Activated naive CD4-positive, alpha-beta T cell treated with anti-CD3 and anti-CD28 coated beads for 36 hours (primary cell): ENCODE measurements around the gene CFAP45. TPM values are rescaled to one million over a fixed set of nuclear protein-coding genes. Genes with fewer than 3 reads are reported as not detected.
A peak's percentile ranks its signal among the peaks of the same experiment; 100 is the strongest.

Source experiments
- CTCF ChIA-PET: fragments of 350-600 bp; sonication (Branson Sonifier 250); formaldehyde crosslinking; loops from one replicate; lab custom pipeline; 2021; ENCODE audit warnings: antibody characterized with exemption; lab: Charles Lee
- DNase-seq: peaks from one replicate; pipeline ENCODE4 v3.0.0-alpha.2; 2020
- H3K27ac Mint-ChIP-seq: one replicate; pipeline ENCODE4 v1.8.0; 2021; ENCODE audit warnings: mild to moderate bottlenecking, mixed read lengths
- H3K27me3 Mint-ChIP-seq: one replicate; pipeline ENCODE4 v1.8.0; 2021; ENCODE audit warnings: low read depth, mixed read lengths
- H3K36me3 Mint-ChIP-seq: one replicate; pipeline ENCODE4 v1.8.0; 2021; ENCODE audit warnings: low read depth, mixed read lengths
- H3K4me1 Mint-ChIP-seq: one replicate; pipeline ENCODE4 v1.8.0; 2021; ENCODE audit warnings: low read depth, mixed read lengths
- H3K4me3 Mint-ChIP-seq: one replicate; pipeline ENCODE4 v1.8.0; 2021; ENCODE audit warnings: mild to moderate bottlenecking, moderate library complexity, mixed read lengths
- H3K9me3 Mint-ChIP-seq: one replicate; pipeline ENCODE4 v1.8.0; 2021; ENCODE audit warnings: mixed read lengths
- intact Hi-C: fragments of 100-400 bp; cut with micrococcal nuclease; formaldehyde crosslinking; loops from one replicate; pipeline ENCODE4 v1.15.1; 2023
- total RNA-seq, 2 experiments: library from RNA; stranded (reverse); gene quantifications; one replicate each; pipeline ENCODE4 v1.2.3, GENCODE V29; 2021

Gene CFAP45
- total RNA-seq, 2 experiments from 2014 or later = 2.1 to 2.6 TPM

GRCh38 chr1:159851407-159851806, 48.6 kb downstream of the CFAP45 start:
- peaks cover 10% of the 10 kb centered on the region for H3K4me1 Mint-ChIP-seq
- intact Hi-C loops = no loop called here
- no peak overlapping the region for H3K27ac Mint-ChIP-seq
- DNase-seq = no peak
- H3K9me3 Mint-ChIP-seq = no peaks in the 10 kb centered on the region
- no peaks in the 10 kb centered on the region for H3K36me3 Mint-ChIP-seq
- no peaks in the 10 kb centered on the region for H3K27me3 Mint-ChIP-seq
- H3K4me3 Mint-ChIP-seq = no peak overlapping the region
- CTCF ChIA-PET = interaction anchor here (0.9 to 1.9 kb wide), 5 partner anchors 26 to 156 kb away, joined by 3 to 6 read pairs (median 3); partner anchors contain the start of gene DUSP23

- Mint-ChIP-seq H3K9me3 (no peaks in the 10 kb centered on the region), H3K36me3 (no peaks in the 10 kb centered on the region), H3K4me1 (peaks cover 7% of the 10 kb centered on the region), H3K4me3 (no peak overlapping the region), H3K27me3 (no peaks in the 10 kb centered on the region), H3K27ac (no peak overlapping the region)
- no peak for DNase-seq
- CTCF ChIA-PET = interaction anchor here (0.7 to 1.3 kb wide), 2 partner anchors 9 to 22 kb away, joined by 3 to 4 read pairs; no protein-coding TSS in a partner anchor
- intact Hi-C loops = no loop called here
Measured at GRCh38 chr1:159849626-159850366, 50.2 kb downstream of the CFAP45 start.

GRCh38 chr1:159848326-159848725, 51.6 kb downstream of the CFAP45 start:
- Mint-ChIP-seq H3K4me1 (peaks cover 2% of the 10 kb centered on the region), H3K27ac (no peak overlapping the region), H3K9me3 (no peaks in the 10 kb centered on the region), H3K27me3 (no peaks in the 10 kb centered on the region), H3K4me3 (no peak overlapping the region), H3K36me3 (no peaks in the 10 kb centered on the region)
- CTCF ChIA-PET = no interaction called here
- DNase-seq = no peak
- intact Hi-C loops = no loop called here

- intact Hi-C loops = no loop called here
- Mint-ChIP-seq H3K4me3 (no peak overlapping the region), H3K27me3 (no peaks in the 10 kb centered on the region), H3K4me1 (no peaks in the 10 kb centered on the region), H3K9me3 (no peaks in the 10 kb centered on the region), H3K27ac (no peak overlapping the region), H3K36me3 (no peaks in the 10 kb centered on the region)
- CTCF ChIA-PET = no interaction called here
- DNase-seq = no peak
Measured at GRCh38 chr1:159847231-159847630, 52.7 kb downstream of the CFAP45 start.

GRCh38 chr1:159845751-159846629, 54.0 kb downstream of the CFAP45 start:
- no peaks in the 10 kb centered on the region for H3K36me3 Mint-ChIP-seq
- H3K4me1 Mint-ChIP-seq = no peaks in the 10 kb centered on the region
- H3K4me3 Mint-ChIP-seq = no peak overlapping the region
- intact Hi-C loops = no loop called here
- H3K27me3 Mint-ChIP-seq = no peaks in the 10 kb centered on the region
- CTCF ChIA-PET = no interaction called here
- no peaks in the 10 kb centered on the region for H3K9me3 Mint-ChIP-seq
- DNase-seq = no peak
- H3K27ac Mint-ChIP-seq = no peak overlapping the region

GRCh38 chr1:159843459-159843858, 56.5 kb downstream of the CFAP45 start:
- H3K4me1 Mint-ChIP-seq = peaks cover 14% of the 10 kb centered on the region
- DNase-seq = no peak
- CTCF ChIA-PET = interaction anchor here (1.0 kb wide), 1 partner anchor 47 kb away, joined by 4 read pairs; no protein-coding TSS in a partner anchor
- H3K36me3 Mint-ChIP-seq = no peaks in the 10 kb centered on the region
- no peaks in the 10 kb centered on the region for H3K27me3 Mint-ChIP-seq
- no peak overlapping the region for H3K4me3 Mint-ChIP-seq
- intact Hi-C loops = no loop called here
- no peaks in the 10 kb centered on the region for H3K9me3 Mint-ChIP-seq
- H3K27ac Mint-ChIP-seq = no peak overlapping the region

GRCh38 chr1:159841749-159842148, 58.2 kb downstream of the CFAP45 start:
- intact Hi-C loops = no loop called here
- no peak overlapping the region for H3K27ac Mint-ChIP-seq
- peaks cover 16% of the 10 kb centered on the region for H3K4me1 Mint-ChIP-seq
- no peak for DNase-seq
- H3K9me3 Mint-ChIP-seq = no peaks in the 10 kb centered on the region
- no peaks in the 10 kb centered on the region for H3K36me3 Mint-ChIP-seq
- no peaks in the 10 kb centered on the region for H3K27me3 Mint-ChIP-seq
- no peak overlapping the region for H3K4me3 Mint-ChIP-seq
- CTCF ChIA-PET = interaction anchor here (1.1 to 1.8 kb wide), 3 partner anchors 31 to 49 kb away, joined by 3 to 7 read pairs (median 5); no protein-coding TSS in a partner anchor

- Mint-ChIP-seq H3K36me3 (peaks cover 3% of the 10 kb centered on the region), H3K4me1 (peaks cover 16% of the 10 kb centered on the region), H3K9me3 (no peaks in the 10 kb centered on the region), H3K4me3 (no peak overlapping the region), H3K27ac (no peak overlapping the region), H3K27me3 (no peaks in the 10 kb centered on the region)
- intact Hi-C loops = no loop called here
- CTCF ChIA-PET = interaction anchor here (0.8 to 1.2 kb wide), 2 partner anchors 13 to 168 kb away, joined by 3 to 5 read pairs; no protein-coding TSS in a partner anchor
- peak; percentile 18 for DNase-seq
Measured at GRCh38 chr1:159839116-159839849, 60.7 kb downstream of the CFAP45 start.

GRCh38 chr1:159838715-159839114, 61.2 kb downstream of the CFAP45 start:
- H3K4me1 Mint-ChIP-seq = peaks cover 16% of the 10 kb centered on the region
- H3K9me3 Mint-ChIP-seq = no peaks in the 10 kb centered on the region
- no peaks in the 10 kb centered on the region for H3K27me3 Mint-ChIP-seq
- H3K4me3 Mint-ChIP-seq = no peak overlapping the region
- intact Hi-C loops = no loop called here
- CTCF ChIA-PET = no interaction called here
- peaks cover 3% of the 10 kb centered on the region for H3K36me3 Mint-ChIP-seq
- H3K27ac Mint-ChIP-seq = no peak overlapping the region
- DNase-seq = no peak

- Mint-ChIP-seq H3K9me3 (no peaks in the 10 kb centered on the region), H3K36me3 (peaks cover 3% of the 10 kb centered on the region)
- CTCF ChIA-PET = interaction anchor here (0.5 to 1.5 kb wide), 4 partner anchors 37 to 614 kb away, joined by 3 to 6 read pairs (median 4); no protein-coding TSS in a partner anchor
Measured at GRCh38 chr1:159835862-159836525, 64.0 kb downstream of the CFAP45 start.

GRCh38 chr1:159835356-159835755, 64.6 kb downstream of the CFAP45 start:
- Mint-ChIP-seq H3K27me3 (no peaks in the 10 kb centered on the region), H3K4me3 (no peak overlapping the region), H3K4me1 (peaks cover 16% of the 10 kb centered on the region), H3K27ac (no peak overlapping the region), H3K36me3 (peaks cover 3% of the 10 kb centered on the region), H3K9me3 (no peaks in the 10 kb centered on the region)
- intact Hi-C loops = no loop called here
- DNase-seq = no peak
- CTCF ChIA-PET = interaction anchor here (1.5 kb wide), 1 partner anchor 37 kb away, joined by 3 read pairs; no protein-coding TSS in a partner anchor

More at GRCh38 chr1:159835862-159836525, 64.0 kb downstream of the CFAP45 start:
- no peak for DNase-seq
- H3K4me3 Mint-ChIP-seq = no peak overlapping the region
- H3K27ac Mint-ChIP-seq = no peak overlapping the region
- peaks cover 16% of the 10 kb centered on the region for H3K4me1 Mint-ChIP-seq
- no peaks in the 10 kb centered on the region for H3K27me3 Mint-ChIP-seq
- intact Hi-C loops = no loop called here
